GM12878 (cell line): ENCODE results near the gene RRBP1.

Experiments
- EP300 ChIP-seq, 2 experiments: fragments of 150-350 bp in 1 of 2; IDR thresholded peaks; 2 replicates each; pipeline ENCODE4 v1.6.1; 2011 to 2012; ENCODE audit warnings: low read depth in 2 of 2, low read length in 2 of 2, borderline replicate concordance in 1 of 2, improper control_type of control experiment in 1 of 2, inconsistent platforms in 1 of 2; ENCODE audit not compliant: control insufficient read depth in 1 of 2
- POLR2A ChIP-seq: IDR thresholded peaks from 2 replicates; pipeline ENCODE4 v1.6.1; 2011; ENCODE audit warnings: low read depth, mild to moderate bottlenecking, low read length
- RBBP5 ChIP-seq: fragments of 200-600 bp; sonication (generic); conservative IDR thresholded peaks from 2 replicates; pipeline ENCODE4 v1.6.1; 2016
- USF1 ChIP-seq: IDR thresholded peaks from 2 replicates; pipeline ENCODE4 v1.6.1; 2011; ENCODE audit warnings: borderline replicate concordance, low read depth, mild to moderate bottlenecking, moderate library complexity, mixed read lengths, low read length; ENCODE audit not compliant: insufficient read depth; ENCODE audit errors: extremely low read length
- TF ChIP-seq, protein P1 (sequence below), 3 experiments: IDR thresholded peaks in 2 of 3; conservative IDR thresholded peaks in 1 of 3; 2 replicates each; pipeline ENCODE4 v1.5.1; 2011; ENCODE audit warnings: low read depth in 3 of 3, low read length in 3 of 3, mild to moderate bottlenecking in 3 of 3, control low read depth in 2 of 3, moderate library complexity in 2 of 3, inconsistent platforms in 1 of 3, mixed read lengths in 1 of 3; ENCODE audit not compliant: control insufficient read depth in 2 of 3, insufficient read depth in 1 of 3; ENCODE audit errors: extremely low read depth in 1 of 3

GRCh38 chr20:17660667-17661066 lies 21.4 kb downstream of the RRBP1 start:
- no peak for TF ChIP-seq EP300 (IDR thresholded peaks at IDR 0.05; ENCODE audit: borderline replicate concordance in 1 of 2, control insufficient read depth in 1 of 2, low read depth in 2 of 2, low read length in 2 of 2)
- TF ChIP-seq USF1 = no peak
- TF ChIP-seq, protein P1, sequence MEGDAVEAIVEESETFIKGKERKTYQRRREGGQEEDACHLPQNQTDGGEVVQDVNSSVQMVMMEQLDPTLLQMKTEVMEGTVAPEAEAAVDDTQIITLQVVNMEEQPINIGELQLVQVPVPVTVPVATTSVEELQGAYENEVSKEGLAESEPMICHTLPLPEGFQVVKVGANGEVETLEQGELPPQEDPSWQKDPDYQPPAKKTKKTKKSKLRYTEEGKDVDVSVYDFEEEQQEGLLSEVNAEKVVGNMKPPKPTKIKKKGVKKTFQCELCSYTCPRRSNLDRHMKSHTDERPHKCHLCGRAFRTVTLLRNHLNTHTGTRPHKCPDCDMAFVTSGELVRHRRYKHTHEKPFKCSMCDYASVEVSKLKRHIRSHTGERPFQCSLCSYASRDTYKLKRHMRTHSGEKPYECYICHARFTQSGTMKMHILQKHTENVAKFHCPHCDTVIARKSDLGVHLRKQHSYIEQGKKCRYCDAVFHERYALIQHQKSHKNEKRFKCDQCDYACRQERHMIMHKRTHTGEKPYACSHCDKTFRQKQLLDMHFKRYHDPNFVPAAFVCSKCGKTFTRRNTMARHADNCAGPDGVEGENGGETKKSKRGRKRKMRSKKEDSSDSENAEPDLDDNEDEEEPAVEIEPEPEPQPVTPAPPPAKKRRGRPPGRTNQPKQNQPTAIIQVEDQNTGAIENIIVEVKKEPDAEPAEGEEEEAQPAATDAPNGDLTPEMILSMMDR (IDR thresholded peaks at IDR 0.05 in 2 of 3, conservative IDR thresholded peaks at IDR 0.05 in 1 of 3; ENCODE audit: control insufficient read depth in 2 of 3, extremely low read depth in 1 of 3, insufficient read depth in 1 of 3, low read depth in 3 of 3, low read length in 3 of 3) = no peak
- TF ChIP-seq RBBP5 = no peak
- no peak for TF ChIP-seq POLR2A
